Measurements from ENCODE around the gene CACNA1I.

DNA sequence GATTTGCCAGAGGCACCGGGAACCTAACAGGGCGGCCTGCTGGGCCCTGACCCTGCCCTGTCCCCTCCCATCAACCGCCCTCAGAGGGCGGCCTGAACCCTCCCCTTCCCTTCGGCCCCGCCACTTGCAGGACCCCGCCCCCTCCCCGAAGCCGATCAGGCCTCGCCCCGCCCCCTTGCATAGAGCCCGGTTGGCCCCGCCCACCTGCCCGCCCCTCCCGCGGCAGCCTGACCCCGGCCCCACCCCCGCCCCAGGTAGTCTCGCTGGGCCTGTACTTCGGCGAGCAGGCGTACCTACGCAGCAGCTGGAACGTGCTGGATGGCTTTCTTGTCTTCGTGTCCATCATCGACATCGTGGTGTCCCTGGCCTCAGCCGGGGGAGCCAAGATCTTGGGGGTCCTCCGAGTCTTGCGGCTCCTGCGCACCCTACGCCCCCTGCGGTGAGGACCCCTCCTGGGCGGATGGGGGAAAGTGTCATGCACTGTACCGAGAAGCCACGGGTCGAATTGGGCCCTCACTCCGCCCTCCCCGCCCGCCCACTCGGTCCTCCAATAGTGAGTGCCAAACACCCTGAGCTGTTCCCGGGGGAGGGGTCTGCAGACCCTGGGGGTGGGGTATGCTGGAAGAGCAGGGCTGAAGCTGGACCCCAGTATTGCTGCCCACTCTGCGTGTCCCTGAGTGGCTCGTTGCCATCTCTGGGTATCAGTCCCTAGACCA is 94.1 kb downstream of the CACNA1I start:
- TF ChIP-seq CTCF (IDR thresholded peaks at IDR 0.05) (no peak), EZH2 (IDR thresholded peaks at IDR 0.05; ENCODE audit: borderline replicate concordance, insufficient read depth, low read depth, low read length, poor library complexity, severe bottlenecking) (no peak)

Measured in B cell (primary cell).